DMS153 treated with DMSO at 0.1 percent for 48 hours (cell line): ENCODE data around the gene PEX5.

Source experiments
- DNase-seq: peaks from one replicate; lab custom pipeline; 2025; ENCODE audit not compliant: unreplicated experiment; lab: John Stamatoyannopoulos, UW

PEX5 gene

GRCh38 chr12:7189398-7190267 is at the start of gene PEX5:
TSS of gene PEX5 (plus strand) at chr12:7189686. CDS start at chr12:7190378, 692 bp downstream.
- DNase-seq, result peak; percentile 29

- DNase-seq, result no peak
Observed at GRCh38 chr12:7141351-7142005, 48.0 kb upstream of the PEX5 start.

DNA sequence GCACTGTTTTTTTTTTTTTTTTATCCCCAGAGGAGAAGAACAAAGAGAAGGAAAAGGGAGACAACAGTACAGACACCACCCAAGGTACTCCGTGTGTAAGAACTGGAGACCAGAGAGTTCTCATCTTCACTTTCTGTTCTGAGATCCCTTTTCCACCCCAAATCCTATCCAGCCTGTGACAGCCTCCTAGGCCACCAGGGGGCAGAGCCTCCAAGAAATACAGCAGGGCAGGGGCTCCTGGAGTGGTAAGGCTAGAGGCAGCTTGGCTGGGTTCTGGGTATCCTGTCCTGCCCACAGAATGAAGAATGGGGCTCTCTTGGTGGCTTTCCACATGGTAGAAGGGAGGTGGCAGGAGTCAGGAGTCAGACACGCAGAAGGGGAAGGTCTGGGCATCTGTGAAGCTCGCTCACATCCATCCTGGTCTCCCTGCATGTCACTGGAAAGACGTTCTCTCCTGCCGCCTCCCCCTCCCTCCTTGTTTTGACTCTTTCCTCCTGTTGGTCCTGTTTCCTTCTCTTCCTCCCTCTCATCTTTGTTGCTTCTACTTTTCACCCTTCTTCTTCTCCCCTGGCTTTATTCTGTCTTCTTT is 47.3 kb upstream of the PEX5 start:
- DNase-seq, result no peak

- no peak for DNase-seq
Observed at GRCh38 chr12:7142809-7143465, 46.5 kb upstream of the PEX5 start.

- DNase-seq, result no peak
Observed at GRCh38 chr12:7143564-7143963, 45.9 kb upstream of the PEX5 start.

- DNase-seq, result peak; percentile 34
Observed at GRCh38 chr12:7144414-7145120, 44.9 kb upstream of the PEX5 start.

DNA sequence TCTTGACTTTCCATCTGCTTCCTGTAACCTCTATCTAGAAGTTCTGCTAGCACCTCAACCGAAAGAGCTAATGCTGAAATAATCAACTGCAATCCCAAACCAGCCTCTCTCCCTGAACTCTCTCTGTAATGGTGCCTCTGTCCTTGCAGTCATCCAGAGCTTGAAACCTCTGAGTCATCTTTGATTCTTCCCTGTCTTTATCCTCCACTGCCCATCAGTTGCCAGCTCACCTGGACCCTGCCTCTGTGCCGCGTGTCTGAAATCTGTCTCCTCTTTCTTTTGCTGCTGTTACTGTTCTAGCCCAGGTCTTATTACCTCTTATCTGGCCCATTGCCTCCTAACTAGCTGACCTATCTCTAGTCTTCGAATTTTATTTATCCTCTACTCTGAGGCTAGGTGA is 43.8 kb upstream of the PEX5 start:
- DNase-seq, result no peak

- DNase-seq, result no peak
Observed at GRCh38 chr12:7146228-7146627, 43.3 kb upstream of the PEX5 start.

GRCh38 chr12:7146906-7147305 is 42.6 kb upstream of the PEX5 start:
- no peak for DNase-seq

- DNase-seq, result no peak
Observed at GRCh38 chr12:7150356-7150755, 39.1 kb upstream of the PEX5 start.

- no peak for DNase-seq
Observed at GRCh38 chr12:7150841-7151240, 38.6 kb upstream of the PEX5 start.

DNA sequence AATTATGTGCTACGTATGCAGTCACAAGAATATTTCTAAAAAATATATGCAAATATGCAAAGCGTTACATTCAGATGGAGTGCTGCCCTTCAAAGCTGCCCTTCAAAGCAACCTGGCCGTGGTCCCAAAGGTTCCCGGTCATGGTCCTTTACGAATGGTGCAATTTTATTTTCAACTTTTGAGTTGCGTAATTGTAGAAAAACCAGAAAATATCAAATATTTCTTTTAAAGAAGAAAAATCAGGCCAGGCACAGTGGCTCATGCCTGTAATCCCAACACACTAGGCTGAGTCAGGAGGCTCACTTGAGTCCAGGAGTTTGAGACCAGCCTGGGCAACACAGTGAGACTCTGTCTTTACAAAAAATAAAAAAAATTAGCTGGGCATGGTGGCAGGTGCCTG is 38.0 kb upstream of the PEX5 start:
- no peak for DNase-seq

DNA sequence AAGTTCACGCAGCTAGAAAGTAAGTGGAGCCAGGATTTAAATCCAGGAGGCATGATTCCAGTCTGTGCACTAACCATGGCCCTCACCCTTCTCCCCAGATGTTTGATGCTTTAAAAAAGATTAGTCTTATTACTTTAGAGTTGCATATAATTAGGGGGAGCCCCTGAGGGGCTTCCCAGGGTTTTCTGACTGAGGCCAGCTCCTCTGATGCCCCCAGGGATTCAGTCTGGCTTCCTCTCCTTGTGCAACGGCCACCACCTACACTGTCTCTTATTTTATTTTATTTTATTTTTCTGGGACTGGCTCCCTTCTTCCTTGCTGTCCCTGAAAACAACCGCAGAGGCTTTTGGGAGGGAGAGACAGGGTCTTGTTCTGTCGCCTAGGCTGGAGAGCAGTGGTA is 36.7 kb upstream of the PEX5 start:
- DNase-seq, result no peak

GRCh38 chr12:7154042-7154441 is 35.4 kb upstream of the PEX5 start:
- no peak for DNase-seq

DNA sequence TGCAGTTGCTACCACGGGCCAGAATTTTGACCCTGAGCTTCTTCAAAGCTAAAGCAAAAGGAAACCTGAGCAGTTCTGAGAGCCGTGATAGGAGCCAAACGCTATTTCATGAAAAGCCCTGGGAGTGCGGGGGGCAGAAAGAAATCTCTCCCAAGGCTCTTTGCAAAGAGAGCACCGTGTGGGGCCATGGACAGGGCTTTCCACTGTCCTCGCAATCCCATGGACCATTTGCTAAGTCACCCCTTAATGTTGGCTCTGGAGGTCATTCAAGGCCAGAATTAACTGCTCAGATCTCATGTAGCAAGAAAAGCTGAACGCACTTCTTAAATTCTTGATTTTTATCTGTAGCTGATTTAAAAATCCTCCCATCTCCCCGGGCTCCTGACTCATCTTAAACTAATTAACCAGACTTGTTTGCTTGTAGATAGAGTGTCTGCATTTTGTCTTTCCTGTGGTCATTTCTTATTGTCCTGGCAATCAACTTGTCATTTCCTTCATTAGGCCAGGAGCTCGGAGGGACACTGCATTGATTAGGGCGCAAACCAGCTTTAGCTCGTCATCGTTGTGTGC is 34.5 kb upstream of the PEX5 start:
- no peak for DNase-seq

DNA sequence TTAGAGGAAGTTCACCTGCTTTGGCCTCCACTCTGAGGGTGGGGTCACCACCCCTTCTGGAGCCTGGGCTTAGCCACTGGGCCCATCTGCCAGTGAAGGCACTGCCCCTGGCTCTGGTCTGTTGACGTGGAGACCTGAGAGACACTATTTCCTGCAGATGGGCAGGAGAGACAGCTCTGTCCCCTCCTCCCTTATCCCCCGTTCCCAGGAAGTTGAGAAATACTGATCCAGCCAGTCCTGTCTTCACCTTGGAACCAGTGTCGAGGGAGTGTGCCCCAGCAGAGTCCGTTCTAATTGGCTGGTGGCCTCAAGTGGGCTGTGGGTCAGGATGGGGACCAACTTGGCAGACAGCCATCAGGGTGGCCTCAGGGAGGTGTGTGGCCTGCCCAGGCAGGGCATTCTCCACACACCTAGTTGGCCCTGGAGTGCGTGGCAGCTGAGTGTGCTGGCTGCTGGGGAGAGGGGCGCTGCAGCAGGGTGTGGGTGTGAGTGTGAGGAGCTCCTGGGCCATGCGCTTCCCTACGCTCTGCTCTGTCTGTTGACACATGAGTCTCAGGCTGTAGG is 33.9 kb upstream of the PEX5 start:
- peak; percentile 86 for DNase-seq

DNA sequence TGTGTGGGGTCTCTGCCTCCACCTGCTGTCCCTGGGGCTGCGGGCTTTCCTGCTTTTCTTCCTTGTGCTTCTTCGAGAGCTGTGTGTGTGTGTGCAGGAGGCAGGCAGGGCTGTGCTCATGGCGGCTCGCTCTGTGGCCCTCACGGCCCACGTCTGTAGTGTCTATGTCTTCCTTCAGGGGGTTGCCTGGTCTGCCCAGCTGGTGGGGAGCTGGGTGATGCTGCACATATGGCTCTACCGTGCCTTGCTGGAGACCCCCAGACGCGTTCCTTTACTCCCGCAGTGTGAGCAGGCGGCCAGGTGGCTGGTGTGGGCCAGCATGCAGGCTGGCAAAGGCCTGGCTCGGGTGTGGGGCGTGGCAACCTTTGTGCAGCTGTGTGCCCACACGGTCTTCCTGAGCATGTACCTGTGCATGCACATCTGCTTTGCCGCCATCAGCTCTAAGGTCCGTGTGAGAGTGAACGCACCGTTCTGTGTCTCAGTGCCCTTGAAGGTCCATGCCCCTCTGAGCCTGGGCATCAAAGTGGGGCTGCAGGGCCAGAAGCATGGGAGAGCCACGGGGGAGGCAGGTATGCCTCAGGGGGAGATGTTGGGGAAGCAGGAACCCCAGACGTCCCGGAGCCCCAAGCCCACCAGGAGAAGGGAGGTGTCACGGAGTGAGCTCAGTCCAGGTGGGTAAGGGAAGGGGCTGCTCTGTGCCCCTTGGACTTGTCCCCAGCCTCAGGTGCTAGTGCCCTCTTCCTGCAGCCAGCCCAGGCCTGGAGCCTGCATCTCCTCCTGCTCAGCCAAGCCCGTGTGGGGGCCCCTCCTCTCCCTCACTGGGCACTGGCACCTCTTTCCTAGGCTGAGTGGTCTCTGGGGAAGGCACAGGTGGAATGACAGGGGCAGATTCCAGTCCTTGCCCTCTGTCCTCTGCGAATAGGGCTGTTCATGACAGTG is 33.0 kb upstream of the PEX5 start:
- DNase-seq, result no peak

GRCh38 chr12:7157391-7157790 is 32.1 kb upstream of the PEX5 start:
- DNase-seq, result no peak
